PFSK-1 (cell line): Measurements from ENCODE around the gene ZFP36.

Experiments
- REST ChIP-seq, 2 experiments: IDR thresholded peaks; 2 replicates each; pipeline versions ENCODE4 v1.6.1 to v1.8.0; 2011 to 2012; ENCODE audit warnings: low read depth in 2 of 2, low read length in 2 of 2, control low read depth in 1 of 2, inconsistent platforms in 1 of 2, mild to moderate bottlenecking in 1 of 2, moderate library complexity in 1 of 2; ENCODE audit not compliant: insufficient read depth in 1 of 2
- SIN3A ChIP-seq: IDR thresholded peaks from 2 replicates; pipeline ENCODE4 v1.6.1; 2012; ENCODE audit warnings: mild to moderate bottlenecking, low read length, moderate library complexity, borderline replicate concordance; ENCODE audit not compliant: insufficient read depth

GRCh38 chr19:39413272-39413910 lies 6.7 kb downstream of the ZFP36 start:
- TF ChIP-seq SIN3A: no peak
- TF ChIP-seq REST (IDR thresholded peaks at IDR 0.05; ENCODE audit: insufficient read depth in 1 of 2, low read depth in 2 of 2, low read length in 2 of 2): no peak
